Renal cortical epithelial cell (primary cell): ENCODE data around the gene CTNNA2. TPM values are rescaled to one million over a fixed set of nuclear protein-coding genes. Genes with fewer than 3 reads are reported as not detected.

ENCODE experiments used
- DNase-seq: peaks from one replicate; pipeline ENCODE4 v3.0.0-alpha.2; 2011; ENCODE audit warnings: low read depth
- total RNA-seq: library from RNA; depleted of rRNA; stranded (reverse); fragments of >200 nt; gene quantifications from 2 replicates; pipeline ENCODE4 v1.2.3, GENCODE V29; 2014

CTNNA2 gene
- total RNA-seq, 1 donor from 2014 or later: 0.35 TPM

- no peak for DNase-seq
Measured at GRCh38 chr2:80395251-80395650, 882.4 kb downstream of the CTNNA2 start.

- no peak for DNase-seq
Measured at GRCh38 chr2:80396276-80396675, 883.4 kb downstream of the CTNNA2 start.

- DNase-seq: no peak
Measured at GRCh38 chr2:80403081-80403480, 890.2 kb downstream of the CTNNA2 start.

GRCh38 chr2:80407377-80407776 is 894.5 kb downstream of the CTNNA2 start:
- DNase-seq: no peak

GRCh38 chr2:80410346-80410745 is 897.5 kb downstream of the CTNNA2 start:
- no peak for DNase-seq

- DNase-seq: no peak
Measured at GRCh38 chr2:80413136-80413535, 900.3 kb downstream of the CTNNA2 start.

- DNase-seq: no peak
Measured at GRCh38 chr2:80417737-80418136, 904.9 kb downstream of the CTNNA2 start.

- peak; percentile 75 for DNase-seq
Measured at GRCh38 chr2:80420530-80421208, 907.8 kb downstream of the CTNNA2 start.

- DNase-seq: peak; percentile 75
Measured at GRCh38 chr2:80429251-80429650, 916.4 kb downstream of the CTNNA2 start.

- DNase-seq: no peak
Measured at GRCh38 chr2:80437959-80438358, 925.1 kb downstream of the CTNNA2 start.

- no peak for DNase-seq
Measured at GRCh38 chr2:80438686-80439085, 925.8 kb downstream of the CTNNA2 start.

- no peak for DNase-seq
Measured at GRCh38 chr2:80454628-80455027, 941.8 kb downstream of the CTNNA2 start.

- DNase-seq: peak; percentile 92
Measured at GRCh38 chr2:80459028-80459427, 946.2 kb downstream of the CTNNA2 start.

- DNase-seq: peak; percentile 35
Measured at GRCh38 chr2:80461505-80462197, 948.8 kb downstream of the CTNNA2 start.

GRCh38 chr2:80462654-80463053 is 949.8 kb downstream of the CTNNA2 start:
- no peak for DNase-seq

GRCh38 chr2:80464275-80464674 is 951.4 kb downstream of the CTNNA2 start:
- DNase-seq: no peak

- no peak for DNase-seq
Measured at GRCh38 chr2:80467262-80467811, 954.5 kb downstream of the CTNNA2 start.

- no peak for DNase-seq
Measured at GRCh38 chr2:80469428-80469827, 956.6 kb downstream of the CTNNA2 start.

- DNase-seq: no peak
Measured at GRCh38 chr2:80473069-80473468, 960.2 kb downstream of the CTNNA2 start.

- no peak for DNase-seq
Measured at GRCh38 chr2:80473796-80474195, 960.9 kb downstream of the CTNNA2 start.

- DNase-seq: no peak
Measured at GRCh38 chr2:80475970-80476369, 963.1 kb downstream of the CTNNA2 start.

GRCh38 chr2:80476535-80477117 is 963.8 kb downstream of the CTNNA2 start:
- no peak for DNase-seq

GRCh38 chr2:80482276-80482675 is 969.4 kb downstream of the CTNNA2 start:
- no peak for DNase-seq
